NK-92 (cell line): ENCODE data around the gene TWIST2.

Experiments used
- DNase-seq: peaks from one replicate; lab custom pipeline; 2025; ENCODE audit not compliant: unreplicated experiment; lab: John Stamatoyannopoulos, UW

The TWIST2 gene

DNA sequence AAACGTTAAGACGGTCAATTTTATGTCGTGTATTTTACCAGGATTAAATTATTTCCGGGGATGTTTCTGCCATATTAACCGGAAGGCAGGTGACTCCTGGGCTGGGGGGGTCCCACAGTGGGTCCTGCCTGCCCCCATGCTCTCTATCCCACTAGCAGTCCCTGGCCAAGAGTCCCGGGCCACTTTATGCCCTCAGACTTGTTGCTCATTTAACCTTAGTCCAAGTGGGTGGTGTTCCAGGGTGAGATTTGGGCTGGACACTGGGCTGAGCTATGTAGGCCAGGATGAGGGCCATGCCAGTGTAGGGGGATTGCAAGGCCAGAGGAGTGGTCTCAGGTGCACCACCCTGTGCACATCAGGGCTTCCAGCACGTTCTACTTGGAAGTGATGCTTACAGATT is 24.1 kb downstream of the TWIST2 start:
- no peak for DNase-seq

DNA sequence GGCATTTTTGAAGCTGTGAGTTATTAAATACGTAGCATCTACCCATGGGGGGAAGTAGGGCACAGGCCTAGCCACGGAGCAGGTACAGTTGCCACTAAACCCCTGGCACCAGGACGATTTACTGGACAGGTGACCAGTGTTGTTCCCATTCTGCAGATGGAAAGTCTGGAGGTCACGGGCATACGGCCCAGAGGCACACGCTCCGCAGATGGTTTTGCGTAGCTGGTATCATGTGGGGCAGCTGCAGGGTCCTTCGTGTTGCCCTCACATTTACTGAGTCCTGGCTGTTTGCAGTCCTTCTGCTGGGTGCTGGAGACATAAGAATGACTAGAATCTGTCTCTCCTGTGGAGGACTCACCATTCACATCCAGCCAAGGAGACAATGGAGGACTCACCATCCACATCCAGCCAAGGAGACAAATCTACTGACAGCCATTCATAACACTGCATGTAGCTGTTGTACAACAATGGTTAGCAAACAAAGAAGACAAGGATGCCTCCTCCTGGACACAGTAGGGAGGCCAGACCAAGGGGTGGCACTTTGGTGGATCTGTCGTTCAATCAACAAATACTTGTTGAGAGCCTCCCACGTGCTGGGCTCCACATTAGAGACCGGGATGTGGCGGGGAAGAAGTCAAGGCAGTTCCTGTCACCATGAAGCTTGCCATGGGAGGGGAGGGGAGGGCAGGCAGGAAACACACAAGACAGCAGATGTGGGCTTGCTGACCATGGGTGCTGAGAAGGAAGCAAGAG is 24.9 kb downstream of the TWIST2 start:
- DNase-seq = no peak

DNA sequence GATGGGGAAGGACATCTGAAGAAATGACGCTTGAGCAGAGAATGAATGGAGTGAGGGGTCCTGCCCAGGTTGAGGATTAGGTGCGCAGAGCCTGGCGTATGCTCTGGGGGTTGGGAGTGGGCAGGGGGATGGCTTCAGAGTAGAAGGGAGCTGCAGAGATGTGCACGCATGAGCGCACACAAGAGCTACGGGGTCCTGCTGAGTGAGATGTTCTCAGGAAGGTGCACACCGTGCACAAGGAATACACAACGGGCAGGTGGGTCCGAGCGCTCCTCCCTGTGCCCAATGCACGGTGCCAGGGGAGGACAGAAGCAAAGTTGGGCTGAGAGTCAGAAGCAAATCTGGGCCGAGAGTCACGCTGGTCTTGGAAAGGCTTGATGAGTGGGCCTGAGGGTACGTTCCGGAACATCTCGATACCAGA is 25.5 kb downstream of the TWIST2 start:
- DNase-seq = no peak

DNA sequence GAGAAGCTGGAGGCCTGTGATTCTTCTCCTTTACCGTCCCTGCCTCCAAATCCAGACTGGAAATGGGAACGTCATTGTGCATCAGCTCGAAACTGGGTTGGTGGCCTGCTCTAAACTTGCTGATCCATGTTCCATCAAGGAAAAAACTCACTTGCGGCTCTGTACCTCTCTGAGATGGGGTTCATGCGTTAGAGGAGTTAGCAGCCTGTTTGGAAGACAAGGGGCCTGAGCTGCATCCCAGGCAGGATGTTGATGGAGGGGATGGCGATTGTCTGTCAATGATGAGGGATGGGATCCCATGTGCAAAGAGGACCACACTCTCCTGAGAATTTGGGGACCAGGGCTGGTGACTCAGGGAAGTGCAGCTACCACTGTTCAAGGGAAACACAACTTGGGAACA is 26.0 kb downstream of the TWIST2 start:
- DNase-seq = no peak

DNA sequence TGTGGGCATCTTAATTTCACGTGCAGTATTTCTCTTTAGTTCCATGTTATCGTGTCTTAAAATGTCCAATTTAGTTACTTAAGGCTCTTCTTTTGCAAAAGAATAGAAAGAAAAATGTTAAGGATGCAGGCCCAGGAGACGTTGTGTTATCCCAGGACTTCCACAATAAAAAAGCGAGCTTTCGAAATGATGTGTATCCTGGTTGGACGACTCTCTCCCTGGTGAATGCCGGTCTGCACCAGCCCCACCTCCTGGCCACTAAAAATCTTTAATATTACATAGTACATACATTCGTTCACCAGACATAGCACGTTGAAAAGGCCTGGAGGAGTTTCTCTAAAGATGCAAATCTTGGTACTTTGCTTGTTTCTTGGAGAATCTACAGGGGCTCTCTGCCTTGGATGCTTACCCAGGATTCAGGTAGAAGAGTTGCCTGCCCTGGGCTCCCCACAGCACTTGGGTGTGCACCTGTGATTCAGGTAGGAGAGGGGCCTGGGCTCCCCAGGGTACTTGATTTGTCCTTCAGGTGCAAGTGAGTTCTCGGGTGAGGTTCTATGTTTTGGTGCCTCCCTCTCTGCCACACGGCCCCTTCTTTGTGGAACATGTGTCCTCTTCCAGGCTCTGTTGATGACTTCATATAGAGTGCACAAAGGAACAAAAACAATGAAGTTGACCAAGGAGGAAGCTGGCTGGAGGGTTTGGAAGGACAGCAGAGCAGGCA is 26.6 kb downstream of the TWIST2 start:
- DNase-seq = no peak

DNA sequence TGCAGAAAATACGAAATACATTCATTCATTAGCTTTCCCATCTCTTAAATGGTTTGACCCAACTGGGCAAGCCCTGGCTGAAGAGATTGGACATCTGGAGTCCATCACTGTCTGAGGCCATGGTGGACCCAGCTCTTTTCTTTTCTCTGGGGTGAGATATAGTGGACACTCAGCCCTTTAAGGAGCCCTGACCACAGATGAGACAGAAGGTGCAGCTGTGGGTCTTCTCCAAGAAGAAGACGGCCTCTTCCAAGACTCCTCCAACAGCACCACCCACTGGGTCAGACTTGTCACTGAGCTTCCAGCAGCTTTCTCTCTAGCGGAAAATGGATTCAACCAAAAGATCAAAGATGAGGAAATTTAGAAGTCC is 27.2 kb downstream of the TWIST2 start:
- DNase-seq = no peak

DNA sequence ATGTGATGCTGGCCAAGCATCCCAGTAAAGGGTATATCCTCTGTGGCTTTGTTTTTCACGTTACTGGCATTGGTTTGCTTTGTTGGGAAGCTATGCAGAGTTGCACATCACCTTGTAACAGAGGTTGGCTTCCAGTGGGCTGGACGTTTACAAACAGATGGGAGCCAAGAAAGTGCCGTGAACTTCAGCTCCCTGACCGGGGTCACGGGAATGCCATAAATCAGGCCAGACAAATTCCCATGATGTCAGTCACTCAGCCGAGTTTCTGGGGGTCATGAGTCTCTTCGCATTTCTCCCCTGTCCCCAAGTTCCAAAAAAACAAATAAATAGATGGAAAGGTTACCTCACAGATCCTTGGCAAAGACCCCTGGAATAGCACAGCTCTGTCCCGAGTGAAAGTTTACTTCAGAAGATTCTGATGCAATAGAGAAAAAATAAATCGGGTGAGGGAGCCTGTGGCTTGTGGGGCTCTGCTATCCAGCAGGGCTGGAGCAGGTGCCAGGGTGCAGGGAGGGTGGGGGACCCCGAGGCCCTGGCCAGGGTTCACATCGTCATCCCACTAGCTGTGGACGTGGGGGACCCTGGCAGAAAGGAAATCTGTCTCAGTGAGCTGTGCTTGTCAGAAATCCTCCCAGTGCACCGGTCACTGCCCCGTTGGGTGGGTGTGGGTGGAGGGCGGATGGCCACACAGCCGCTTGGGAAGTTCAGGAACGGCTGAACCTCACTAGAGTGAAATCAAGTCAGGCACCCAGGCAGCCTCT is 27.8 kb downstream of the TWIST2 start:
- no peak for DNase-seq

DNA sequence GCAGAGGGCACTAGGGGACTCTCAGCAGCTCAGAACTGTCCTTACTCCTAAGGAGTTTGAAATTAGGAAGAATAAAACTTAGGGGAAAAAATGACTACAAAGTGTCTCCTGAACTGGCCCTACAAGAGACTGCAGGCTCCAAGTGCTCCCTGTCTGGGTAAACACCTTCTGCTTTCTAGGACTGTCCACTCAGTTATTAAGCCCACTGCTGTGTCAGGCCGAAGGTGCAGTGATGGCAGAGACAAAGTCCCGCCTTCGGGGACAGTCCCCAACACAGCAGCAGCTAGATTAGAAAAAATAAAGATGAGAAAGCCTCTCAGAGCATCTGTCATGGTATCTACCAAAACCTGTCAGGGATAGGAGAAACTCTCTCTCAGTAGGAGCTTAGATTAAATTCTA is 28.3 kb downstream of the TWIST2 start:
- DNase-seq = no peak

DNA sequence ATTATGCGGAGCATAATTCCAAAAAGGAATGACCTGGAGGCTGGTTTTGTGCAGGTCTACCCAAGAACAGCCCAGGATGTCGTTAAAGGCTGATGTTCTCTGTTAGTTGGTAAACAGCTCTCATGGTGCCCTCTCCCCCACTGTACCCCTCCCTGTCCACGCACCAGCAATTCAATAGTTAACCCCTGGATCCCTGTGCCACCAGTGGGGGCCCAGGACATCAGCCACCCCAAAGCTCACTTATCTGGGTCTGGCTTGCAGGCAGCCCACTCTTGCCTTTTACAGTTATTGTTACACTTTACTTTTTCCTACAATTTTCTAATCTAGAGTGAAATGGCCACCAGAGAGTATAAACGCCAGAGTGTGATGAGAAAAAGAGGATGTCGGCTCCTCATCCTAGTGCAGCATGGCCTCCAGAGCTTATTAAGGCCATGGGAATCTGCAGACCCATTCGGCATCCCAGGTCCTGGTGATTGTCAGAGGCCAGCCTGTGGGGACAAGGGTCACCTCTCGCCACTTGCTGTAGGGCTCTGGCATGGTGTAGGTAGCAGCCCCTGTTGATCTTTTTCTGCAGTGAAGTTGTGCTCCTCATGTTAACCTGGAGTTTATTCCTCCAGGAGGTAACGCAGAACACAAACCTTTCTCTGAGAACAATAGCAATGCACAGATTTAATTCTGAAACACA is 30.3 kb downstream of the TWIST2 start:
- DNase-seq = no peak

DNA sequence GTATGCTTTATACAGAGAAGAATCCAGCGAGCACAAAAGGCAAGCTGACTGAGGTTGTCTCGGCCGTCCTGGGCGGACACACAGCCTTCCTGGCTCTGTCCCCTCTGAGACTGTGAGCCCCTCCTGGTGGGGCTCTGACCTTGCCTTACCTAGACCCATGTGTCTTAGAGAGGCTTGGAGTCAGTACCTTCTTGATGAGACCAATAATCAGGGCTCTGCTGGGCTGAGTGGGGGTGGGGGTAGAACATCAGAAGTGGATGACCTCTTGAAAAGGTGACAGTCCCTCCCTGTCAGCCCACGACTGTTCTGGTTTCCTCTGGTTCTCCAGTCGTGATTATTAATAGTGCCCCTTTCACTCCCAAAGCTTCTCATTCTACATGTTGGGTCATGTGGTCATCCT is 31.2 kb downstream of the TWIST2 start:
- DNase-seq = no peak

DNA sequence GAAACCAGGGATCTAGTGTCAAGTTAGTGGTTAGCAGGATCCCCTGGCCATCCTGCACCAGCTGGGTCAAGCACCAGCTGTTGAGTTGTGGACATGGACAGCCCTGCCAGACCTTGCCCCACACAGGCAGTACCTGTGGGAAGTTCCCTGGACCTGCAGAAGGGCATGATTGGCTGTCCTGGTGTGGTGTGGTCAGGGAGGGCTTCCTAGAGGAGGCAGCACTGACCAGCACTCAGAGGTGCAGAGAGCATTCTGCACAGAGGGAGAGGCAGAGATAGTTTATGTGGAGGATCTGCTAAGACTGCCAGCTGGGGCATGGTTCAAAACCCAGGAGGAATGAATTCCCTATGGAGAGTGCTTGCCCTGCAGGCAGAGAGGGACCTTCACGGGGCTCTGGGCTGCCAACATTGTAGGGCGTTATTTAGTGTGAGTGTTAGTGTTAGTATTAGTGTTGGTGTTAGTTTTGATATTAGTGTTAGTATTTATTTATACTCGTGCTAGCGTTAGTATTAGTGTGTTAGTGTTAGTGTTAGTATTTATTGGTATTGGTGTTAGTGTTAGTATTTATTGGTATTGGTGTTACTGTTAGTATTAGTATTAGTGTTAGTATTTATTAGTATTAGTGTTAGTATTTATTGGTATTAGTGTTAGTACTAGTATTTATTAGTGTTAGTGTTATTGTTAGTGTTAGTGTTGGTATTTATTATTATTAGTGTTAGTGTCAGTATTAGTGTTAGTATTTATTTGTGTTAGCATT is 31.9 kb downstream of the TWIST2 start:
- no peak for DNase-seq

DNA sequence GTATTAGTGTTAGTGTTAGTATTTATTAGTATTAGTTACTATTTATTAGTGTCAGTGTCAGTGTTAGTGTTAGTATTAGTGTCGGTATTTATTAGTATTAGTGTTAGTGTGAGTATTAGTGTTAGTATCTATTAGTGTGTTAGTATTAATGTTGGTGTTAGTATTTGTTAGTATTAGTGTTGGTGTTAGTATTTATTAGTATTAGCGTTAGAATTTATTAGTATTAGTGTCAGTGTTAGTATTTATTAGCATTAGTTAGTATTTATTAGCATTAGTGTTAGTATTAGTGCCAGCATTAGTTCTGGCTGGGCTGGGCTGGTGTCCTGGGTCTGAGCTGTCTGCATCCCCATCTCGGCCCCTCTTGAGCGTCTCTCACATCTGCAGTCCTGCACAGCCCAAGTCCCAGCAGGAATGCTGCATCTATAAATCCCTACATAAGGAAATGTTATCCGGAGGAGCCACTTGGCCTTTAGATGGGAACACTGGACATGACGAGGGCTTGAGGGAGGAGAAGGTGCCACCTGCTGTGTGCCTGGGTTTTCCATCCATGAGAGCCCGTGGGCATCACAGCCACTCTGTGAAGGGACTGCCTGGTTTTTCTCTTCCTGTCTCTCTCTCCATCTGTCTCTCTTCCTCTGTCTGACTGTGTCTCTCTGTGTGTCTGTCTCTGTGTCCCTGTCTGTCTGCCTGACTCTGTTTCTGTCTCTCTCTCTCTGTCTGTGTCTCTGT is 33.6 kb downstream of the TWIST2 start:
- DNase-seq = no peak

DNA sequence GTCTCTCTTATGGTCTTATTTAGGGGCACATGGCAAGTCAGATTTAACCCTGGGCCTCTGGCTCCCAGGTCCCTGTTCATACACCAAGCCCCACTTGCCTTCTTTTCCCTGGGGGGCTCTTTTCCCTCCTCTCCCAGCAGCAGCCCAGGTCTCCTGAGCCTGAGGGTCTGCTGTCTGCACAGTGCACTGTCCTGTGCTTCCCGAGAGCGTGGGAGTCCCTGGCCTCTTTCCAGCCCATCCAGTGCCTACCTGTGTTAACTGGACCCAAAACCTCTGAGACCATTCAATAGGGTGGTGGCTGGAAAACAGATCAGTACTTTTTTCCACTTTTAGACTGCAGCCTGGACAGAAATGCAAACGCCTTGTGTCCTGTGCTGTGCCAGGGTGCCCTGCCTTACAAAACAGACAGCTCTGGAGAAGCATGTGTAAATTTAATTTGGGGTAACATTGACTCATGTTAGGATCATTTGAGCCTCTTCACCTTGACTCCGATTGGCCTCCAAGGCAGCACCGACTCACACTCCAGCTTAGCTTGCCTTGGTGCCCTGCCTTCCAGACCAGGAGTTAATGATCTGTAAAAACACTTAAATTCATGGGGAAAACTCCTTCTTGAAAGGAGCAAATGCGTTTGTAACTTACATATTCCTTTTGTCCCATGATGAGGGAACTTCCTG is 34.3 kb downstream of the TWIST2 start:
- DNase-seq = no peak

DNA sequence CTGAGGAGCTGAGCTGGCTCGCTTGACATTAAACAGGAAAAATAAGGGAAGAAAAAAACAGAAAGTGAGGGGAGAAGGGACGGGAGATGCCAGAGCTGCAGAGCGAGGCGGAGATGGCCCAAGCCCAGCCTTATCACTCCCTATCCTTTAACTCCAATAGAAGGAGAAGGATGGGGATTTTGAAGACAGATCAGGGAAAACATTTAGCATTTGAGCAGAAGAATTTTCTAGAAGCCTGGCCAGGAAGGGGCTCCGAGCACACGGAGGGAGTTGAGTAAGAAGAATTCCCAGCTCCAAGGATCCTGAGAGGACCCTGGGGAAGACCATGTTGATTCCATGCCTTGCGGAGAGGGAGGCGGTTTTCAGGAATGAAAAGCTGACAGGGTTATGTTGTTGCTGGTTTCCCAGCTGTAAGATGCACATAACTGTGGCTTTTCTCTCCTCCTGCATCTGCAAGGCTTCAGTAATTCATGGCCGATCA is 35.6 kb downstream of the TWIST2 start:
- DNase-seq = no peak

DNA sequence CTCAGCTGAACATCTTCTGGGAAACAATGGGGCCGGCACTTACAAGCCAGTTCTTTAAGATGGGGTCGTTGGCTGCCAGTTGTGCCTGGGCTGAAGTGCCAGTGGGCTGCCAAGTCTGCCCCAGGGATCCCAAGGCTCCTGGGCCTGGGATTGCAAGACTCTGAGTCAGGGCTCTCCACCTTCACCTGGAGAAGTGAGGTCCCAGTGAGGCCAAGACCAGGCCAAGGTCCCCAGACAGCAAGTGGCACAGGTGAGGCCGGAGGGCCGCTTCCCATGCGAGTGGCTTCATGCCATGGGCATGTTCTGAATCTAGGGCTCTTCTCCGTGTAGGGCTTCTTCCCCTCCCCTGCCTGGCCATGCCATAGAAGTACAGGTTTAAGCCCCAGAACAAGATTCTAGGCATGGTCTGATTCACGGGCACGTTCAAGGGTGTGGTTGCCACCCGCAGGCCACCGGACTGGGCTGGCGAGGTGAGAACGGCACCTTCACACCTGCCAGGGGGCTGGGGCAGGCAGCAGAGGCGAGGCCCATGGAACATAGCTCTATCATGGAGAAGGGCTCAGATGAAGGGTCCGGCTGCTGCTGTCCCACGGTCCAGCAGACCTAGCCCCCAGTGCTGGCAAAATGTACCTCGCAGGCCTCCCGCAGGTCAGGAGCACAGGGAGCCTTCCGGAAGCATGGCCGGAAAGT is 36.4 kb downstream of the TWIST2 start:
- no peak for DNase-seq

DNA sequence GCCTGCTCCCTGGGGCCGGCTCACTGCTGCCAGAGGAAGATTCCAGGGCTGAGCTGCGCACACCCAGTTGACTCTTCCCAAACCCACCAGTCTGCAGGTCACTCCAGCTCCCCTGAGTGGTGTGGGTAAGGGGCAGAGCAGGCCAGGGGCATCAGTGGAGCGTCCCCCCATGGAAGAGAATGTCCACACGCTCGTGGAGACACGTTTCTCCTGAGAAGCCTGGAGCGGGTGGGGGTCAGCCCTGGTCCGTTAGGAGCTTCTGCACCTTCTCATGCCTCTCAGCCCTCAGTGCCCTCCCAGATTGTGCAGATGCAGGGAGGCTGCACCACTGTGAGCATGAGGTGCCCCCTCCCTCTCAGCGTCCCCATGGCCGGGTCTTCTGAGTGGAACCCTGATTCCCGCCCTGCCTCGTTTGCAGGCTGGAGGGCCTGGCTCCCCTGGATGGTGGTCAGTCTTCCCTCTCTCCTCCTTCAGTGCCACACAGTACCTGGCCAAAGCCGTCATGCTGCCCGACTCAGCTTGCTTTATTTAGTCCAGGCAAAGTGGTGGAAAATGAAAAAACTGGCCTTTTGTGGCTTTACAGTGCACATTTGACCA is 37.0 kb downstream of the TWIST2 start:
- DNase-seq = no peak

DNA sequence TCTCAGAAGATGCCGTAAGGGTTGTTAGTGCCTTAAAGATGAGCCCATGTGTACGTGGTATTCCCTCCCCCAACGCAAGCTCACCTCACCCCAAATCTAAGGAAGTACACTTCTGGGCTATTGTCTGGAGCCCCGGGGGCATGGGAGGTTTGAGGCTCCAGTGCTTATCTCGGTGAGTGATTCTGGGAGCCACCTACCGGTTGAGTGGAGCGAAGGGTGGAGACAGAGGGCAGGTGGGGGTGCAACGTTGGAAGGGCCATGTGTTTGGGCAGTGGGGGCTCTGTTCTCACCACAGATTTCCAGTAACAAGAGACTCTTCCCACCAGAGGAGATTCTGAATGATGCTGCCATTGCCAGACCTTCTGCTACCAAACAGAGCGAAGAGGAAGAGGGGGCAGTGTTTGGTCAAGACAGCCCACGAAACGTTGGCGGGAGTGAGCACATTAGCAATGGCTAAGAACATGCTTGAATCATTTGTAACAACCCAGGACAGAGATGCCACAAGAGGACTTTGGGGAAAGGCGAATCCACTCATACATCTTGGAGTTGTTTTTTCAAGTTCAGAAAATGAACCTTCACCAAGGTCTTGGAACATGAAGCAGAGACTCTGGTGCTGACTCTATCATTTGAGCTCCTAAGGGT is 38.7 kb downstream of the TWIST2 start:
- DNase-seq = no peak

DNA sequence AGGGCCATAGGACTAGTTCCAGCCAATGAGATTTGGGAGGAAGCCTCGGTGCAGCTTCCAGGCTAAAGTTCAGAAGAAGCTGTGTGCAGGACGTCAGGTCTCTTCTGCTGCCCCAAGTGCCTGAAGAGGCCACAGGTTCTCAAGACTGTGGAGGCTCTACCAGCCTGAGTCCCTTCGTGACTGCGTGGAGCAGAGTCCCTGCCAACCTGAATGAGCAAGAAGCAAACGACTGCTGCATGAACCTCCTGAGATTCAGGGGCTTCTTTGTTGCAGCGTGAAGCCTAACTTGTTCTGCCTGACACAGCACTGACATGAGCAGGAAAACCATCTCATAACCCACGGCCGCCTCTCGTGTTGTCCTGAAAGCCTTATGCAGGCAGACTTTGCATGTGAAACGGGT is 39.7 kb downstream of the TWIST2 start:
- no peak for DNase-seq
